Dermis blood vessel endothelial cell (primary cell): ENCODE measurements around the gene MYOD1. TPM values are rescaled to one million over a fixed set of nuclear protein-coding genes. Genes with fewer than 3 reads are reported as not detected.

ENCODE experiments used
- total RNA-seq: library from RNA; depleted of rRNA; stranded (reverse); fragments of >200 nt; gene quantifications from 2 replicates; pipeline ENCODE4 v1.2.3, GENCODE V29; 2014

Gene MYOD1
- total RNA-seq, 1 donor from 2014 or later, result not detected

Other genes with a start within 250 kb of the MYOD1 start
- not detected in 2 replicates for gene ABCC8, start 242.7 kb upstream of the MYOD1 start, total RNA-seq
- not detected in 2 replicates for gene USH1C, start 175.2 kb upstream of the MYOD1 start, total RNA-seq
- not detected in 2 replicates for gene OTOG, start 172.3 kb upstream of the MYOD1 start, total RNA-seq
- not detected in 2 replicates for gene KCNC1, start 15.2 kb downstream of the MYOD1 start, total RNA-seq